CD4-positive, alpha-beta T cell treated with Interleukin-2 at 100 ng/mL for 4 hours (primary cell): ENCODE data around the gene CDH13.
A peak's percentile ranks its signal among the peaks of the same experiment; 100 is the strongest.
"Not testable (repeated sequence)": the region's sequence is repeated elsewhere in the genome, so short reads cannot be mapped to it uniquely, and the experiment has no call there.

Experiments used
- DNase-seq: peaks from one replicate; pipeline ENCODE4 v3.0.0-alpha.2; 2020; ENCODE audit warnings: low spot score

CDH13 gene

DNA sequence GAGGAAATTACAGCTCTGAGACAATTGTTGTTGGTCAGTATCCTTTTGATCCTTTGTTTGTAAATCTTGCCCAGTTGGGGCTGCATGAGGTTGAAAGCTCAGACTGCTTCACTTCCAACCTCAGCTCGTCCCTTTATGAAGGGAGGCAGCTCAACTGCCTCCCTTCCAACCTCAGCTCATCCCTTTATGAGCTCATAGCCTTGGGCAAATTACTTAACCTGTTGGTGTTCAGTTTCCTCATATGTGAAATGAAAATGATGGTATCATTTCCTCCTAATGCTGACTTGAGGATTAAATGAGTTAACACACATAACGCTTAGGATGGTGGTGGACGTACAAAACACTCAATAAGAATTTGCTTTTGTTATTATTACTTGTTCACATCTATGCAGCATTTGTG, 265.1 kb downstream of the CDH13 start:
- DNase-seq: no peak

DNA sequence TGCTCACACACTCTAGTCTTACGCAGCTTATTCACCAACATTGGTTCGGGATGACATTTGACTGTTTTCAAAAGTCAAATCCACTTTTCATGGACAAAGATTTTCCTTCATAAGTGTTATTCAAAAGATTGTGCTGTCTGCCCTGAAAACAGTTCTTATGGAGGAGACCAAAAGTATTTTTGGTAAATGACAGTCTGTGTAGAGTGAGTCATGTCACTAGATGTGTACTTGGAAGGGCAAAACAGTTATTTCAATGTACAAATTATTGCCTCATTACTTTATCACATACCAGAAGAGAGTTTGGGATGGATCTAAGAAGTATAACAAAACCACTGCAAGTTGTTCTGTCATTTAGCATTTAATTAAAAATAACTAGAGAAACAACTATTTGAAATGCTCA, 265.6 kb downstream of the CDH13 start:
- DNase-seq: no peak

DNA sequence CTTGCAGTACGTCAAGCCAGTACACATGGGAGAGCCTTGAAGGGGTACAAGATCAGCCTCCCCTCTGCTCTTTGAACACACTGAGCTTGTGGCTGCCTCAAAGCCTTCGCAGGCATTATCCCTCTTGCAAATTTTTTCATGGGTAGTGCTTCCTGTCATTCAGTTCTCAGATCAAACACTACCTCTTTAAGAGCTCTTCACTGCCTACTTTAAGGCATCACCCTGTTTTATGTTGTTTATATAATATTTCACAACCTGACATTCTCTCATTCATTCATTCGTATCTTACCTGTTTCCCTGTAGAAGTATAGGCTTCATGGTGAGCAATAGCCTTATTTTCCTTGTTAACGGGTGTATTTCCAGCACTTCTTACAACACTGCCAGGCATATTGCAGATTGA, 269.1 kb downstream of the CDH13 start:
- no peak for DNase-seq

DNA sequence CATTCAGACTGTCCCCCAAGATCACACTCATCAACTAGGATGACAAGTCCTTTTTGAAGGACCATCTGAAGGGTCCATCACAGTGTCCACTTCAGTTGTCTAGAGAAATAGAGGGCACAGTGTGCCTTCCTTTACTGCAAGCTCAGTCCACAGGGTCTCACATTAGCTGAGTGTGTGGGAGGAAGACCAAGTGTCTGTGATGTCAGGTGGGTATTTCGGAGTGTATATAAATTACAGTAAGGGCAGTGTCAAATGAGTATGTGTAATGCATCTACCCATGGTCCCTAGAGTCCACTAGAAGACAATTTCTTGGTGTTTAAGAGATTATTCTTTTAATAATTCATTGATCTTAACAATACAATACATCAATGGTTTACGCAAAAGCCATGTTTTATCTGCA, 272.2 kb downstream of the CDH13 start:
- DNase-seq: no peak

DNA sequence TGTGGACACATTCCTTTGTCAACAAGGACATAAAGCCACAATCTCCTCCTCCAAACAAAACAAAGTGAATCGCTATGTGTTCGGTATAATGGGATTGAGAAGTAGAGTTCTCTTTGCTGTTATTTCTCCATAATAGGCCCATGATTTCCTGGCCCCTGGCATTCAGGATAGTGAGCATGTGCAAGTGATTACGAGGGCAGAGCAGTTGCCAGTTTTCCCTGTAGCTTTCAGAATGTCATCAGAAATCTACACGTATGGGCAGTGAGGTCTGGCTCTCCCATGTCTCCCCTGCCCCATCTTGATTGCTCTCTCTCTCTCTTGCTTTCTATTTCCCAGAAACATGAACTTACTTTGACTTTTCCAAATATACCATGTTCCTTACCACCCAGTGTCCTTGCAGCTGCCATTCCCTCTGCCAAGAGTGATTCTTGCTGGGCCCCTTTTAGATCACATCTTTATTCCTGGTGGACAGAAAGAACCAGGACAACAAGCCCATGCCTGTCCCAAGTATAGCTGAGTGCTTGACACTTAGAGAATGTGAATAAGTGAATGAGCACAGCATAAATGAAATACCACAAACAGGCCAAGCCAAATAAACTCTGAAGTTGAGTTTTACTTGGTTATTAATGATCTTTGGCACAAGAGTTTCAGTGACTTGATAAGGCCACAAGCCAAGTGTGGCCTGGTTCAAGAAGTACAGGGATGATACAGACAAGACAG, 273.1 kb downstream of the CDH13 start:
- DNase-seq: no peak

DNA sequence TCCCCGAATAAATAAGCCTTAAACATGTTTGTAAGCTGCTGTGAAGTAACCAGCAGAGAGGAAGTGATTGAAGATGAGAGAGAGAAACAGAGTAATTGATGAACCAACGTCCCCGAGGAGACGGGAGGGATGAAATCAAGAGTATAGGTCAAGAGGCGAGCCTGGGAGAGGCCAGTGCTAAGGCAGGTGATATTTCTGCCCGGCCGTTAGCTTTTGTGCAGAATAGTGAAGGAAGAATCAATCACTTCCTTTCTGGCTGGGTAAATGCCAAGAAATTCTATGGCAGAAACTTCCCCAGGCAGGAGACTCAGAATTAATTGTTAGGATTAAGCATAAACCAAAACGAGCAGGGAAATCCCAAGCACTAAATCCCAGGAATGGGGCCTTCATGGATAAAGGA, 273.8 kb downstream of the CDH13 start:
- no peak for DNase-seq

DNA sequence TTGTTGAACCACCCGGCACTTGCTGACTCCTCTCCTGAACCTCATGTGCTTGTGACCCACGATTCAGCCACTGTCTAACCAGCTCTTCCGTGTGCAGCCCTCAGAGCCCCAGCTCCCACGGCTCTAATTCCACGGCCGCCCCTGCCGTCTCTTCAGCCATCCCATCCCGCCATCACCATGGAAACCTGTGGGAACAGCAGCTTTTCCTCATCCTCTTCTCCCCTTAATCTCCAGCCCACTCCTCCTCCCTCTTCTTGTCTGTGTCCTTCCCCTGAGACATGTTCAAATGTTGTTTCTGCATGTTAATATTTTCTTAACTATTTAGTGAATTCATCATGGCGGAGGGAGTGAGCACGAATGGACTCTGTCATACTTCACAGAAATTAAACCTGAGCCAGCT, 285.2 kb downstream of the CDH13 start:
- no peak for DNase-seq

DNA sequence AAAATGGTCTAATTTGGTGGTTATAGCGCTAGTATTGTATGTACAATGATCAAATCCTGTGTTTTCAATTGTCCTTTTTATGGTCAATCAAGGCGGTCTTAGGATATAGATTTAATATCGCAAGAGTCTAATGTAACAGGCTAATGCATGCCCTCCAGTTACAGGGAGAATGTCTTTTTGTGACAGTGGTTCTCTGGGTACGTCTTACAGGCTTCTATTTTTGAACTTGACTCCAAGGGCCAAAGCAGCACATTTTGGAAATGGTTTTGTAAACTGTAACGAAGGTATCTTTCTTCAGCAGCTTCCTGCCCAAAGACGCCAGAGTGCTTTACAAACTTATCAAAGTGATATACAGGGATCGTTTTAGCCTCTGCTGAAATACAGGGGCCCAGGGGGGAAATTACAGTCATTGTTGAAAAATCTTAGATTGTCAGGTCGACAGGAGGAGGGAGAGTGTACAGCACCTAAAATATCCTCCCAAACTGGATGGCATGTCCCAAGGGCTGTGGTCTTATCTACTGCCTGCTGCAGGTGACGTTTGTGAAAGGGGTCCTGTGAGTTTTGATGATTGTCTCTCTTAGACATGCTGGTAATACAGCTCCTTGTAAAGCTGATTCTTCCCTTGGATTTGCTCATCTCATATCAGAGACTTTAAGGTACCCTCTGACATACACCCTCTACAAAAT, 288.5 kb downstream of the CDH13 start:
- DNase-seq: no peak

DNA sequence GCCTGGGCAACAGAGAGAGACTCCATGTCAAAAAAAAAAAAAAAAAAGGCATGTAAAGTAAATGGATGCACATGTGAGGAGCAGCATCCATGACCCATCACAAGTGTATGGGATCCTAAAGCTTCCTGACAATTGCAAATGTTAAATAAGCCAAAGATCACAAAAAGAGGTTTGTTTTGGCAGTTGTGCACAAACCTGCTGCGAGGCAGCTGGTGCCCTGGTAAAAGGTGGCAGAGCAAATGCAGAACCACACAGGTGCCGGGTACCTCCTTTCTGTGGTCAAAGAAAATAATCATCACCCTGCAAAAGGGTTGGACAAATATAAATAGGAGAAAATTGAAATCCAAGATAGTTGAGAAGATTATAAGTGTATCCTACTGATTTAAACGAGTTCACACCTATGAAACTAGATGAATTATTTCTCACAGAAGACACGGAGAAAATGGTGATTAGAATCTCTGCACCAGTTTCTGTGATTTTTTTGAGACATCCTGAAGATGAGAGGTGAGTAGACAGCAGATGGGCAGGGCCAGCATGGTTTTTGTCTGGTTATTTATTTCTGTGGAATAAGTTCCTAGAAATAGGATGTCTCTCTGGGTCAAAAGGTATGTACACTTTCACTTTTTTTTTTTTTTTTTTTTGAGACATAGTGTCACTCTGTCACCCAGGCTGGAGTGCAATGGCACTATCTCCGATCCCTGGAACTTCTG, 291.3 kb downstream of the CDH13 start:
- no peak for DNase-seq

DNA sequence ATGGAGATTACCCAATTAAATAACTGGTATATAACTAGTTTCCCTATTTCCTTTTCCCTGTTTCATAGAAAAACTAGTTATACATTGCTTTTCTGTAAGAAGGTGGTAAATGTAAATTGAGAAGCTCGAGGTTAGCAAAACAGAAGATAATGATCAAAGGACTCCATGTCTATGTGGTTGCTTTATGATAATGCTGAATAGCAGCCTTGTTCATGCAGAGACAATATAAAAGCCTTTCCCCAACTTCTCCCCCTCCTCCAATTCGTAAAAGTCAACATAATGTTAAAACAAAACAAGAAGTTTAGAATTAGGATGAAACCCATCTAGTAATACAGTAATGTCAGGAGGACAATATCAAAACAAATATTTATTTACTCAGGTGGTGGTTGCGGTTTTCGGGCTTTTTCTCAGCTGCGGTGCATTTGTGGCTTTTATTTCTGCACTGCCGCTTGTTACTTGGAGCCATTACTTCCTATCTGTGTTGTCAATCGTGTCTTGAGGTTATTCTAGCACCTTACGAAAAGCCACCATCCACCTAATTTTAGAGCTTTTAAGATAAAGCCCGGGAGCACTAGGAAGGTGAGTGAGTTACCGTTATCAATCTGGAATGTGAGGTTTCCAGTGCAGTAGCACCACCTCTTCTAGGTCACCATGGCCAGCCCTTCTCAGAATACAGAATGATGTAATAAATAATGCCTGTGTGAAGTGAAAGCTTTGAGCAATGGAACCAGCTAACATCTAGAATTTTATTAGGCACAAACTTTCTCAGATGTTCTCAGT, 297.5 kb downstream of the CDH13 start:
- peak; percentile 21 for DNase-seq

DNA sequence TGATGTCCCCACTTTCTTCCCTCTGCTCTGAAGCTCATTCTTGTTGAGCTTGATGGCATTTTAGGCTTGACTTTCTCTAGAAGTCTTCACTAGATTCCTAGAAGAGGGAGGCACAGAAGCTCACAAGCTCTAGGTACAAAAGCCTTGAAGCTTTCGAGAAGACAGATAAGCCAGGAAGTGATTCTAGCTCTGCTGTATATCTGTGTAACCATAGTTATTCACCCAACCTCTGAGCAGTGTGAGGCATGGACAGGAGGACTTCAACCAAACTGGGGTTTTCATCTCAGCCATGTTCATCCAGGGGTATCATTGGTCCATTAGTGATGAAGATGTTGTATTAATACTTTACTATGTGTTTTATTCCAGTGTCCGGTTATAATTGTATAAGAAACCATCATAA, 299.7 kb downstream of the CDH13 start:
- DNase-seq: no peak

DNA sequence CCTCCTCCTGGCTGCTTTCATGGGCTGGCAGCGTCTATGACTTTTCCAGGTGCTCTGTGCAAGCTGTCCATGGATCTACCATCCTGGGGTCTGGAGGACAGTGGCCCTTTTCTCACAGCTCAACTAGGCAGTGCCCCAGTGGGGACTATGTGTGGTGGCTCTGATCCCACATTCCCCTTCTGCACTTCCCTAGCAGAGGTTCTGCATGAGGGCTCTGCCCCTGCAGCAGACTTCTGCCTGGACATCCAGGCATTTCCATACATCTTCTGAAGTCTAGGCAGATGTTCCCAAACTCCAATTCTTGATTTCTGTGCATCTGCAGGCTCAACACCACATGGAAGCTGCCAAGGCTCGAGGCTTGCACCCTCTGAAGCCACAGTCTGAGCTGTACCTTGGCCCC, 307.2 kb downstream of the CDH13 start:
- DNase-seq: not testable (repeated sequence)

DNA sequence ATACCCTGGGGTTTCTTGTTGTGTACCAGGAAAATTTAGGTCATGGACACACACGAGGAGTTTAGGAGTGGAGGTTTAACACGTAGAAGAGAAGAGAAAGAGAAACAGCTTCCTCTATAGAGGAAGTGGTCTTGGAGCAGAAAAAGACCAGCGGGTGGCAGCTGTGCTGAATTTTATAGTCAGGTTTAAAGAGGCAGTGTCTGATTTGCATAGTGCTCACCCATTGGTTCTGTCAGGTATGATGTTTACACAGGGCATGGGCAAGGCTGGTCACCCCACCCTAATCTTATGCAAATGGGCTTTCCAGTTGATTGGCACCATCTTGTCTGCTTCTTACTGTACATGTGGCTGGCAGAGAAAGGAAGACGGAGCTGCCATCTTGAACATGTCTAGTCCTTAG, 309.0 kb downstream of the CDH13 start:
- DNase-seq: no peak

DNA sequence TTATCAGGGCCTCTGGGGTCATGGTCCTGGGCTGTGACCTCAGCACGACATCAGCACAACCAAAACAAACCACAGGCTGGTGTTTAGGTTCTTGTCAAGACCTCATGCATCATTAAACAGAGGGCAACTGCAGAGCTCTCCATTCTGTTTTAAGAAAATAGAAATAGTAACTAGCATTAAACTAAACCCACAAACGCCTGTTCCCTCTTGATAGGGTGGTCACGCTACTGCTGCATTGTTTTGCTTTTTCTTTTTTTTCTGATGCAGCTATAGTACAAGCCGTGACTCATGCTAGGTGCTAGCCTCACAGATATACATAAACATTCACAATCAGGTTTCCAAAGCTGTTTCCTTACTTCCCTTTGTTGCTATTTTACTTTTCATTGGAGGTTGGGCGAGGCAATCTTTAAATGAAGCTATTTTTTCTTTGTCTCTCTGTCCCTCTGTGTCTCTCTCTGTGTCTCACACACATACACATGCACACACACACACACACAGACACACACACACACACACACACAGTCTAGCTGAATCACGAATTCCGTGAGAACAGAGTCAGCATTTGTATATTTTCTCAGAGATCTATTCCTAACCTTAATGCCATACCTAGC, 310.3 kb downstream of the CDH13 start:
- DNase-seq: no peak

DNA sequence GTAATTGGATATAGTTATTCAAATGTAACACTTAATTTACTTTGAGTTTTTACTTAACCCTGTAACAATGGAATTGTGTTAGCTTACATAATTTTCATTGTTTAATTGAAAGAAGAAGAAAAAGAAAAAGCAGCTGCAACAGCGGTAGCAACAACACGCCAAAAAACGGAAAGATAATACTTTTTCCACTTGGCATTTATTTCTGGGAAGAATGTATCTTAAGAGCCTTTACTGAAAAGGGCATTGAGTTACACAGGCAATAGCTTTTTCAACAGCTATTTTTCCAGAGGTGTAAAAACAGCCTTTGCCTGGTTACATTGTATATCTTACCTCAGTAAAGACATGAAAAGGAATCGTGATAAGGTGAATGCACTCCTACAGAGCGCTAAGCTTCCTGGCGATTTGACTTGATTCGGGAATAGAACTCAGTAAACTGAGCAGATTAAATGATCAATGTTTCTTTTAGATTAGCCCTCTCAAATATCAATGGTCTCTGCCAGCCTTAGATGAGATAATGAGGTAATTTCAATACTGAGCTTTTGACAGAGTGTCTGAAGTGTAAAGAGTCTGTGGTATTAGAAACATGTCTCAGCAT, 311.3 kb downstream of the CDH13 start:
- no peak for DNase-seq

DNA sequence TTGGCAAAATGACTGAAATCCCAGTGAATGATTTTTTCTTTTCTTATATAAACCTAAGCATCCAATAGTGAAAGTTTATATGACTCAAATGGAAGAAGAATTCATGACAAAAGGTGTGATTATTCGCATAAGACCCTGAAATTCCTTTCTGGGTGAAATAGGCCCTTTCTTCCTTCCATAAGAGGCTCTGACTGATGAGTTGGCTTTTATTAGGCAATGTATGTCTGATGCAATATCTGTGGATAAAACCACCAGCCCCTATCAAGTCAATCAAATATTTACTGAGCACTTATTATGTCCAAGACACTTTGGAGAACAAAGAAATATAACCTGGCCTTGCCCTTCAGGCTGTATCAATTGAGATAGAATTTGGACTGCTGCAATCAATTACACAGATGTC, 316.6 kb downstream of the CDH13 start:
- DNase-seq: no peak

DNA sequence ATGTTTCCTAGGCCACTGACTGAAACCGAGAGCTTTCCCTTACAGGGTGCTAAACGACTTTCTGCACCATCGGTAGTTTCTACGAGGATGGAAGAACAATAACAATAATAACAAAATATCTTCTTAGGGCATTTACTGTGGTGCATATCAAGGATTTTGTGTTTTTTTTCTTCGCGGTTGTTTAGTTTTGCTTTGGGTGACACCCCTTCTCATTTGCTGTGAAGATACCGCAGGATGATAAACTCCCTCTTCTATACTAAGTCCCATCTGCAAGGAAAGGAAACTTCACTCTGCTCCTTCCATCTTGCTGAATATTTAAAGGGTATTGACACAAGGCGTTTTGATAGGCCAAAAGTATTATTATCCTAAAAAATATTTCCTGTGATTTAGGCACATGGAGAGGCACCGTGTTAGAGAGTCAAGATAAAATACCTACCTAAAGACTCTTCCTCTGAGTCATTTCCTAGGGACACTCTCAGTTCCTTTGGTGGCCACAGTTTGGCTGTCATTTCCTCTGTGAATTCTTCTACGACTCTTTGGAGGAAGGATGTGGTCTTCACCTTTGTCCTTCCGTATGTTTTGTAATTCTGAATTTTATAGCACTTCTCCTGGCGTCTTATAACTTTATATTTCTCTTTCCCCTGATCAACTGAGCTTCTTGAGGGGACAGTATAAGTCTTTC, 318.8 kb downstream of the CDH13 start:
- DNase-seq: peak; percentile 25

DNA sequence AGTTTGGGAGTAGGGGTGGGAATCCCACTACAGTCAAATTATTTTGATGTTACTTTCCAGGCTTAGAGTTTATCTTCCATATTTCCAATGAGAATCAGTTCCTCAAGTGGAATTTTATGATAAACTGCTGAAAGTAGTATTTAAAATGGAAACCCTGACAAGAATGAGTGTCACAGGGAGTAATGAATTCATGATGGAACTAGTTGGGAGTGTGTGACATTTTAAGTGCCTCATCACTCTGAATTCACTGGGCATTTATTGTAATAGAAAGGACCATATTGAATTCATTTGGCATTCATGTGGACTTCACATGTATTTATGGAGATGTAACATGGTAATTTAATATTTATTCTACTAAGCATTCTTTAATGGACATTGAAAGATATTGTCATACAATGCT, 320.9 kb downstream of the CDH13 start:
- no peak for DNase-seq

DNA sequence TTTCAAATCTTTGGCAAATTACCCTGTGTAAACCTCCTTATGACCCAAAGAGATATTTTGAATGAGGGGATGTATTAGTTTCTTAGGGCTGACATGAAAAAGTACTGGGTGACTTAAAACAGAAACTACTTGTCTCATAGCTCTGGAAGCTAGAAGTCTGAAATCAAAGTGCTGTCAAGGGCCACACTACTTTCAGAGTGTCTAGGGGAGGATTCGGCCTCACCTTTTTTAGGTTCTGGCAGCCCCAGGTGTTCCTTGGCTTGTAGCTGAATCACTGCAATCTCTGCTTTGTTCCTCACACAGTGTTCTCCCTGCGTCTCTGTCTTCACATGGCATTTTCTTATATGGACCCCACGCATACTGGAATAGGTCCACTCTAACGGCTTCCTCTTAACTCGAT, 322.2 kb downstream of the CDH13 start:
- DNase-seq: no peak

DNA sequence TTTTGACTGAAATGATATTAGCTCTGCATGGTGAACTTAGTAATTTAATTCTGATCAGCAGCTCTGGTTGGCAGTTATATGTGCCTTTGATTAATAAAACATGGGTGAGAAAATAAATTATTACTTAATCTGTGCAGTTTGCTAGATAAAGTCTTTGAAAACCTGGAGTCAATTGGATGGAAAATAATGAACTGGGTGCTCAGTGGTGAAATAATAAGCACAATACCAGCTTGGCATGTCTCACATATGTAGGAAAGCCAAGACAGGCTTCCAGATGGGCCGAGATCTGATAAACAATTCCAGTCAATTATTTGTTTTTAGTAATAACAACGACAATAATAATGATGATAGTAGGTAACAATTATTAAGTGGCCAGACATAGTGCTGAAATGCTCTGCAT, 326.7 kb downstream of the CDH13 start:
- no peak for DNase-seq
